Measurements from ENCODE around the gene CAST. TPM values are rescaled to one million over a fixed set of nuclear protein-coding genes. Genes with fewer than 3 reads are reported as not detected.
A peak's percentile ranks its signal among the peaks of the same experiment; 100 is the strongest.

CAST gene
- total RNA-seq, 1 donor from 2014 or later = 287 TPM

- Histone ChIP-seq H3K4me3 (ENCODE audit: insufficient read depth, low read depth, low read length) (peak overlapping the region; percentile 95), H4K20me1 (ENCODE audit: insufficient read depth, low read length) (peaks cover 40% of the 10 kb centered on the region), H3K27ac (ENCODE audit: low read depth, low read length) (peak overlapping the region; percentile 77), H3K9me3 (ENCODE audit: insufficient read depth, low read depth, low read length) (no peaks in the 10 kb centered on the region), H3K27me3 (ENCODE audit: insufficient read depth, low read length) (no peaks in the 10 kb centered on the region), H3K79me2 (ENCODE audit: insufficient read depth, low read length) (peaks cover 52% of the 10 kb centered on the region), H3K4me1 (ENCODE audit: insufficient read depth, low read length) (peaks cover 14% of the 10 kb centered on the region), H3K9ac (ENCODE audit: low read length) (peak overlapping the region; percentile 94), H3K36me3 (ENCODE audit: insufficient read depth, low read length) (no peaks in the 10 kb centered on the region), H2AFZ (ENCODE audit: low read depth, low read length) (peak overlapping the region; percentile 89), H3K4me2 (ENCODE audit: low read length) (peak overlapping the region; percentile 98)
- peak overlapping the region; percentile 94 for H3K27ac Mint-ChIP-seq (ENCODE audit: unreplicated experiment)
- no peaks in the 10 kb centered on the region for H3K9me3 Mint-ChIP-seq (ENCODE audit: unreplicated experiment)
- H3K27me3 Mint-ChIP-seq (ENCODE audit: low read depth, unreplicated experiment) = no peaks in the 10 kb centered on the region
- no peak for TF ChIP-seq CTCF (IDR thresholded peaks at IDR 0.05; ENCODE audit: insufficient read depth, low read depth, low read length)
- TF ChIP-seq EZH2 (IDR thresholded peaks at IDR 0.05; ENCODE audit: insufficient read depth, low read length) = no peak
- DNase-seq (ENCODE audit: low read depth) (peak; percentile 76), FAIRE-seq (no peak)
- peaks cover 46% of the 10 kb centered on the region for H3K4me1 Mint-ChIP-seq (ENCODE audit: low read depth, unreplicated experiment)
- H3K4me3 Mint-ChIP-seq (ENCODE audit: unreplicated experiment) = peak overlapping the region; percentile 92
- peaks cover 2% of the 10 kb centered on the region for H3K36me3 Mint-ChIP-seq (ENCODE audit: low read depth, unreplicated experiment)
These were observed 746 bp downstream of the CAST start for GRCh38 chr5:96662725-96663518.

DNA sequence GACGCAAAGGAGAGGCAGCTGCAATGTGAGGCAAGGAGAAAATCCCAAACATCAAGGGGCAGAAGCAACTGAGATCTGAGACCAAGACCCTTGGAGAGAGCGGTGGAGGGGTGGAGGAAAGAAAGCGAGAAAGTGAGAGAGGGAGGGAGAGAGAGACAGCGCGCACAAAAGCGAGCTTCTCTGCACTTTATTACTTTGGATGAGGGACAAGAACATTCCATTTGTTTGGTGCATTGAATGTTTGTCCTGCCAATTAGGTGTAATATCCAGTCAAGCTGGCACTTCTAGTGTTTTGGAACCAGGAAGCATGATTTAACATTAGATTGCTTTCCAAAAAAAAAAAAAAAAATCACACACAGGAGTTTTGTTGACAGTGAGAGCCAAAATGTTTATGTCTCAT is 1.4 kb downstream of the CAST start:
- no peak for TF ChIP-seq CTCF (IDR thresholded peaks at IDR 0.05; ENCODE audit: insufficient read depth, low read depth, low read length)
- TF ChIP-seq EZH2 (IDR thresholded peaks at IDR 0.05; ENCODE audit: insufficient read depth, low read length) = no peak
- H3K4me1 ChIP-seq (ENCODE audit: insufficient read depth, low read length) = peaks cover 10% of the 10 kb centered on the region
- peaks cover 43% of the 10 kb centered on the region for H3K4me1 Mint-ChIP-seq (ENCODE audit: low read depth, unreplicated experiment)
- H3K9me3 ChIP-seq (ENCODE audit: insufficient read depth, low read depth, low read length) = no peaks in the 10 kb centered on the region
- peaks cover 2% of the 10 kb centered on the region for H3K36me3 Mint-ChIP-seq (ENCODE audit: low read depth, unreplicated experiment)
- H3K36me3 ChIP-seq (ENCODE audit: insufficient read depth, low read length) = no peaks in the 10 kb centered on the region
- H3K27ac ChIP-seq (ENCODE audit: low read depth, low read length) = no peak overlapping the region
- peak overlapping the region; percentile 92 for H3K4me3 Mint-ChIP-seq (ENCODE audit: unreplicated experiment)
- peak overlapping the region; percentile 91 for H3K27ac Mint-ChIP-seq (ENCODE audit: unreplicated experiment)
- H3K27me3 ChIP-seq (ENCODE audit: insufficient read depth, low read length) = no peaks in the 10 kb centered on the region
- FAIRE-seq (no peak), DNase-seq (ENCODE audit: low read depth) (no peak)
- peak overlapping the region; percentile 95 for H3K4me3 ChIP-seq (ENCODE audit: insufficient read depth, low read depth, low read length)
- peak overlapping the region; percentile 98 for H3K4me2 ChIP-seq (ENCODE audit: low read length)
- H3K9ac ChIP-seq (ENCODE audit: low read length) = peak overlapping the region; percentile 94
- H2AFZ ChIP-seq (ENCODE audit: low read depth, low read length) = peak overlapping the region; percentile 89
- no peaks in the 10 kb centered on the region for H3K9me3 Mint-ChIP-seq (ENCODE audit: unreplicated experiment)
- peaks cover 47% of the 10 kb centered on the region for H4K20me1 ChIP-seq (ENCODE audit: insufficient read depth, low read length)
- H3K79me2 ChIP-seq (ENCODE audit: insufficient read depth, low read length) = peaks cover 58% of the 10 kb centered on the region
- H3K27me3 Mint-ChIP-seq (ENCODE audit: low read depth, unreplicated experiment) = no peaks in the 10 kb centered on the region

DNA sequence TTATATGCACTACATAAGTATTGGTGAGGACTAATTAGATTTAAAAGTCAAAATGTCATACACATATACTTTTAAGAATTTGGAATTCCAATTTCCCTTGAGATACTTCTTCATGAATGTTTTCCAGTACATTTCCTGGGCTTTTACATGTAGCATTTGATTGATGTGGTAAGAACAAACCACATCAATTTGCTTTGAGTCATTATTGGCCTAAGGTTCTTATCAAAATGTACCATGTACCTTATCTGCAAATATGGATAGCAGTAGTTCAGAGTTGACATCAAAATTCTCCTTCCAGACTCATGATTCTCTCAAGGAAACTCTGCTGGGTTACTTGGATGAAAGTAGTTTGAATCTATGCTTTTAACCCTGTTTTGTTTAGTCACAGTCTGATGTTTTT is 2.5 kb downstream of the CAST start:
- DNase-seq (ENCODE audit: low read depth) (no peak), FAIRE-seq (no peak)
- Histone ChIP-seq H2AFZ (ENCODE audit: low read depth, low read length) (no peak overlapping the region), H3K36me3 (ENCODE audit: insufficient read depth, low read length) (no peaks in the 10 kb centered on the region), H3K4me1 (ENCODE audit: insufficient read depth, low read length) (peaks cover 10% of the 10 kb centered on the region), H3K4me3 (ENCODE audit: insufficient read depth, low read depth, low read length) (no peak overlapping the region), H3K79me2 (ENCODE audit: insufficient read depth, low read length) (peaks cover 69% of the 10 kb centered on the region), H4K20me1 (ENCODE audit: insufficient read depth, low read length) (peaks cover 57% of the 10 kb centered on the region), H3K27me3 (ENCODE audit: insufficient read depth, low read length) (no peaks in the 10 kb centered on the region), H3K9ac (ENCODE audit: low read length) (no peak overlapping the region), H3K9me3 (ENCODE audit: insufficient read depth, low read depth, low read length) (no peaks in the 10 kb centered on the region), H3K4me2 (ENCODE audit: low read length) (peak overlapping the region; percentile 48), H3K27ac (ENCODE audit: low read depth, low read length) (no peak overlapping the region)
- no peak for TF ChIP-seq EZH2 (IDR thresholded peaks at IDR 0.05; ENCODE audit: insufficient read depth, low read length)
- no peak for TF ChIP-seq CTCF (IDR thresholded peaks at IDR 0.05; ENCODE audit: insufficient read depth, low read depth, low read length)
- H3K36me3 Mint-ChIP-seq (ENCODE audit: low read depth, unreplicated experiment) = peaks cover 2% of the 10 kb centered on the region
- H3K9me3 Mint-ChIP-seq (ENCODE audit: unreplicated experiment) = no peaks in the 10 kb centered on the region
- H3K27ac Mint-ChIP-seq (ENCODE audit: unreplicated experiment) = no peak overlapping the region
- no peaks in the 10 kb centered on the region for H3K27me3 Mint-ChIP-seq (ENCODE audit: low read depth, unreplicated experiment)
- H3K4me3 Mint-ChIP-seq (ENCODE audit: unreplicated experiment) = peak overlapping the region; percentile 81
- peaks cover 43% of the 10 kb centered on the region for H3K4me1 Mint-ChIP-seq (ENCODE audit: low read depth, unreplicated experiment)

All from astrocyte (in vitro differentiated cells and primary cell).